Measurements from ENCODE around the gene VWC2.
A peak's percentile ranks its signal among the peaks of the same experiment; 100 is the strongest.

The VWC2 gene

GRCh38 chr7:49791088-49791741, 17.8 kb downstream of the VWC2 start:
- TF ChIP-seq, protein P1, sequence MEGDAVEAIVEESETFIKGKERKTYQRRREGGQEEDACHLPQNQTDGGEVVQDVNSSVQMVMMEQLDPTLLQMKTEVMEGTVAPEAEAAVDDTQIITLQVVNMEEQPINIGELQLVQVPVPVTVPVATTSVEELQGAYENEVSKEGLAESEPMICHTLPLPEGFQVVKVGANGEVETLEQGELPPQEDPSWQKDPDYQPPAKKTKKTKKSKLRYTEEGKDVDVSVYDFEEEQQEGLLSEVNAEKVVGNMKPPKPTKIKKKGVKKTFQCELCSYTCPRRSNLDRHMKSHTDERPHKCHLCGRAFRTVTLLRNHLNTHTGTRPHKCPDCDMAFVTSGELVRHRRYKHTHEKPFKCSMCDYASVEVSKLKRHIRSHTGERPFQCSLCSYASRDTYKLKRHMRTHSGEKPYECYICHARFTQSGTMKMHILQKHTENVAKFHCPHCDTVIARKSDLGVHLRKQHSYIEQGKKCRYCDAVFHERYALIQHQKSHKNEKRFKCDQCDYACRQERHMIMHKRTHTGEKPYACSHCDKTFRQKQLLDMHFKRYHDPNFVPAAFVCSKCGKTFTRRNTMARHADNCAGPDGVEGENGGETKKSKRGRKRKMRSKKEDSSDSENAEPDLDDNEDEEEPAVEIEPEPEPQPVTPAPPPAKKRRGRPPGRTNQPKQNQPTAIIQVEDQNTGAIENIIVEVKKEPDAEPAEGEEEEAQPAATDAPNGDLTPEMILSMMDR (IDR thresholded peaks at IDR 0.05; ENCODE audit: insufficient read depth, low read depth, low read length, missing control alignments): peak; percentile 61
- H3K4me3 ChIP-seq (ENCODE audit: low read depth, low read length): no peak overlapping the region
- DNase-seq (ENCODE audit: low read depth): peak; percentile 71

DNA sequence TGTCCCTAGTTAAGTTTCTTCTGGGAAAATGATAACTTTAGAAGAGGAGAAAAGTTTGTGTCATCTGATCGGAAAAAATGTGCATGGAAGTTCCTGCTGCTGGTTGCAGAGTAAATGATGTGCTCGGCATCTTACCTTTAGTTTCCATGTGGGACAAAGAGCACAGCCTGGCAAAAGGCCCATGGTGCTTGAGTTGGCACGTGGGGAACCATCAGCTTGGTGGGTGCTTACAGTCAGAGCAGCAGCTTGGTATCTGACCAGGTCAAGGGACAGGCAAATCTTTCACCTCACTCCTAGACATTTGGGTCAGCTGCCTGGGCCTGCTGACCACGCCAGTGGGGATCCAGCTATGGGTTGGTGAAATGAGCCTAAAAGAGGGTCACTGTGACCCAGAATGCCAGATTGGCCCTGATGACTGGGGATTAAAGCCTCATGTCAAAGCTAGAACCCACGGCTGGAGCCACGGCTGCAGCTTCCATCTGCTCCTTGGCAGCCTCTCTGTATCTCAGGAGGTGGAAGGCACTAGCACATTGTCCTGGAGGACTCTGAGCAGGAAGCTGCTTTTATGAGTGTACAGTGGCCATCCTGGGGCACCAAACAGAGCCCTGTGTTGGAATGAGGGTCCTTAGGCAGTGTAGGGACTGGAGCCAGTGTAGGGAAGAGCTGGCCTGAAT, 24.7 kb downstream of the VWC2 start:
- H3K4me3 ChIP-seq (ENCODE audit: low read depth, low read length): no peak overlapping the region
- TF ChIP-seq, protein P1 (IDR thresholded peaks at IDR 0.05; ENCODE audit: insufficient read depth, low read depth, low read length, missing control alignments): no peak
- no peak for DNase-seq (ENCODE audit: low read depth)

GRCh38 chr7:49800031-49800430, 26.6 kb downstream of the VWC2 start:
- DNase-seq (ENCODE audit: low read depth): no peak
- H3K4me3 ChIP-seq (ENCODE audit: low read depth, low read length): no peak overlapping the region
- TF ChIP-seq, protein P1 (IDR thresholded peaks at IDR 0.05; ENCODE audit: insufficient read depth, low read depth, low read length, missing control alignments): no peak

DNA sequence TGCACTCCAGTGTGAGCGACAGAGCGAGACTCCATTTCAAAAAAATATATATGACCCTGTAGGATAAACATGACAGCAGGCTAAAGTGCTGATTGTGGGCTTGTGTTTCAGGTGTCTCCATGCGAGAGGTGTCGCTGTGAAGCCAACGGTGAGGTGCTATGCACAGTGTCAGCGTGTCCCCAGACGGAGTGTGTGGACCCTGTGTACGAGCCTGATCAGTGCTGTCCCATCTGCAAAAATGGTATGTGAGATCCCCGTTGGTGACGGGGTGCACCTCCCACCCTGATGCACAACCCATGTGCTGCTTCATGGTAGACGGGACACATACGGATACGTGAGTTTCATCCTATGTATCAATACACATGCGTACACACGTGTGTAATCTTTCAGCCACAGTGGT, 29.2 kb downstream of the VWC2 start:
- no peak overlapping the region for H3K4me3 ChIP-seq (ENCODE audit: low read depth, low read length)
- no peak for DNase-seq (ENCODE audit: low read depth)
- TF ChIP-seq, protein P1 (IDR thresholded peaks at IDR 0.05; ENCODE audit: insufficient read depth, low read depth, low read length, missing control alignments): no peak

DNA sequence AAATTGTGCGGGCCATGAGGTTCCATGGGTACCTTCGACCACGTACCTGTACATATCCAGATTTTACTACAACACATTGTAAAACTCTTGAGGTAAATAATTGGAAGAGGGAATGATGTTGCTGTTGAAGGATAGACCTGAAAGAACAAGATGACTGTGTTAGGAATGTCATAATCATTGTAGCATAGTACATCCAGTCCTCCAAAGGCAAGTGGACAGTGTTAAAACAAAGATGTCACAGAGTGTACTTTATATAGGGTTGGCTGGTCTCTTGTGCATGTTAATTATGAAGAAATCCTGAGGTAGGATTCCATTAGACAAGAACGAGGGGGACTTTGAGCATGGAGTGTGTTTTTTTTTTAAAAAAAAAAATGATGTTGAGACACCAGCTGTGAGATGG, 30.4 kb downstream of the VWC2 start:
- H3K4me3 ChIP-seq (ENCODE audit: low read depth, low read length): no peak overlapping the region
- TF ChIP-seq, protein P1 (IDR thresholded peaks at IDR 0.05; ENCODE audit: insufficient read depth, low read depth, low read length, missing control alignments): no peak
- no peak for DNase-seq (ENCODE audit: low read depth)

DNA sequence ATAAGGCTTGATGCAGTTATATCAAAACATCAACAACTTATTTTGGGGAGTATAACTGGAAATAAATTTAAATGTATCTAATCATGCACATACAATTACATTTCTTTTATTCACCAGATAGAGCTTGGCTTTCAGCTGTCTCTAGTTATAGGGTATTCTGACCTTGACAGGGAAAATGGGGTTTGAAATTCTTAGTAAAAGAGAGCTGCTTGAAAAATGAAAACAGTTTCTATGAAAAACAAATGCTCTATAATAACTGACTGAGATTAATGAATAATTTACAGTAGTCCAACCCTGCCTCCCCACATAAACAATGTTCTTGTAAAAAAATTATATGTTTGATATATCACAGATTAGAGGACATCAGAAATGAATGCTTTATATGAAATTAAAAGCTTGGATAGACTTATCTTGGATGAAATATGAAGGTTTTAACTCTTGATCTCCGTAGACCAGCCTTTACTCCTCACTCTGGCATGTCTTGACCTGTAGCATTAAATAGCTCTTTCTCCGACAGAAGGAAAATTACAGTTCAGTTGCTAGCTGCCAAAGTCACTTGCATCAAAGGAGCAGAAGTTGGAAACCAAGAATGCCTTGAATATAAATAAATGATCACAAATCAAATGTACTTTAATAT, 32.1 kb downstream of the VWC2 start:
- TF ChIP-seq, protein P1 (IDR thresholded peaks at IDR 0.05; ENCODE audit: insufficient read depth, low read depth, low read length, missing control alignments): no peak
- no peak for DNase-seq (ENCODE audit: low read depth)

More for the DNA sequence above, 32.1 kb downstream of the VWC2 start:
- H3K4me3 ChIP-seq (ENCODE audit: low read depth, low read length): no peak overlapping the region

Data from GM12865 (cell line).